ENCODE results near the gene SPEG. TPM values are rescaled to one million over a fixed set of nuclear protein-coding genes. Genes with fewer than 3 reads are reported as not detected.

The SPEG gene
- total RNA-seq, 3 donors from 2014 or later, result 0.32 to 36.6 (median 21.0) TPM

- Histone ChIP-seq H3K4me1 (peaks cover 0 to 6% of the 10 kb centered on the region in 2 donors), H3K27ac (no peak overlapping the region), H3K9me3 (no peaks in the 10 kb centered on the region), H3K4me3 (no peak overlapping the region), H3K36me3 (peaks cover 20% of the 10 kb centered on the region), H3K27me3 (no peaks in the 10 kb centered on the region)
- intact Hi-C loops (cut with DNase I; ENCODE audit: low total_unique reads), result no loop called here
- DNase-seq (ENCODE audit: low spot score in 2 of 2), result no peak
- TF ChIP-seq POLR2AphosphoS5 (IDR thresholded peaks at IDR 0.05) (no peak), POLR2A (IDR thresholded peaks at IDR 0.05) (no peak), CTCF (IDR thresholded peaks at IDR 0.05) (no peak)
These were observed 68.0 kb downstream of the SPEG start for GRCh38 chr2:219502618-219503017.

- Histone ChIP-seq H3K36me3 (peaks cover 20% of the 10 kb centered on the region), H3K4me1 (no peaks in the 10 kb centered on the region), H3K27me3 (peaks cover 0 to 9% of the 10 kb centered on the region in 2 donors), H3K4me3 (no peak overlapping the region), H3K9me3 (no peaks in the 10 kb centered on the region), H3K27ac (no peak overlapping the region)
- intact Hi-C loops (cut with DNase I; ENCODE audit: low total_unique reads), result no loop called here
- DNase-seq (ENCODE audit: low spot score in 2 of 2), result no peak
- TF ChIP-seq POLR2A (IDR thresholded peaks at IDR 0.05) (no peak), CTCF (IDR thresholded peaks at IDR 0.05) (no peak), POLR2AphosphoS5 (IDR thresholded peaks at IDR 0.05) (no peak)
These were observed 70.9 kb downstream of the SPEG start for GRCh38 chr2:219505585-219505984.

- intact Hi-C loops (cut with DNase I; ENCODE audit: low total_unique reads), result no loop called here
These were observed 71.6 kb downstream of the SPEG start for GRCh38 chr2:219506153-219506801.

GRCh38 chr2:219506802-219507526, 72.3 kb downstream of the SPEG start:
- no peak overlapping the region for H3K27ac ChIP-seq
- no peak for DNase-seq (ENCODE audit: low spot score in 2 of 2)
- H3K27me3 ChIP-seq, result peaks cover 0 to 12% of the 10 kb centered on the region in 2 donors
- H3K36me3 ChIP-seq, result peaks cover 20% of the 10 kb centered on the region
- H3K4me3 ChIP-seq, result no peak overlapping the region
- TF ChIP-seq POLR2AphosphoS5 (IDR thresholded peaks at IDR 0.05) (no peak), POLR2A (IDR thresholded peaks at IDR 0.05) (no peak), CTCF (IDR thresholded peaks at IDR 0.05) (no peak)
- no peaks in the 10 kb centered on the region for H3K9me3 ChIP-seq
- no peaks in the 10 kb centered on the region for H3K4me1 ChIP-seq
- intact Hi-C loops (cut with DNase I; ENCODE audit: low total_unique reads), result no loop called here

More at GRCh38 chr2:219506153-219506801, 71.6 kb downstream of the SPEG start:
- Histone ChIP-seq H3K27ac (no peak overlapping the region), H3K4me1 (no peaks in the 10 kb centered on the region), H3K4me3 (no peak overlapping the region), H3K36me3 (peaks cover 20% of the 10 kb centered on the region), H3K9me3 (no peaks in the 10 kb centered on the region), H3K27me3 (peaks cover 0 to 12% of the 10 kb centered on the region in 2 donors)
- DNase-seq (ENCODE audit: low spot score in 2 of 2), result no peak
- TF ChIP-seq POLR2AphosphoS5 (IDR thresholded peaks at IDR 0.05) (no peak), CTCF (IDR thresholded peaks at IDR 0.05) (no peak), POLR2A (IDR thresholded peaks at IDR 0.05) (no peak)
